HG03378 (cell line): ENCODE data around the gene EHBP1.

Experiments used
- ATAC-seq: cut with Tn5 transposase; IDR thresholded peaks from one replicate; pipeline ENCODE4 v1.9.1; 2021; ENCODE audit warnings: mild to moderate bottlenecking, moderate library complexity; ENCODE audit not compliant: unreplicated experiment

EHBP1 gene

DNA sequence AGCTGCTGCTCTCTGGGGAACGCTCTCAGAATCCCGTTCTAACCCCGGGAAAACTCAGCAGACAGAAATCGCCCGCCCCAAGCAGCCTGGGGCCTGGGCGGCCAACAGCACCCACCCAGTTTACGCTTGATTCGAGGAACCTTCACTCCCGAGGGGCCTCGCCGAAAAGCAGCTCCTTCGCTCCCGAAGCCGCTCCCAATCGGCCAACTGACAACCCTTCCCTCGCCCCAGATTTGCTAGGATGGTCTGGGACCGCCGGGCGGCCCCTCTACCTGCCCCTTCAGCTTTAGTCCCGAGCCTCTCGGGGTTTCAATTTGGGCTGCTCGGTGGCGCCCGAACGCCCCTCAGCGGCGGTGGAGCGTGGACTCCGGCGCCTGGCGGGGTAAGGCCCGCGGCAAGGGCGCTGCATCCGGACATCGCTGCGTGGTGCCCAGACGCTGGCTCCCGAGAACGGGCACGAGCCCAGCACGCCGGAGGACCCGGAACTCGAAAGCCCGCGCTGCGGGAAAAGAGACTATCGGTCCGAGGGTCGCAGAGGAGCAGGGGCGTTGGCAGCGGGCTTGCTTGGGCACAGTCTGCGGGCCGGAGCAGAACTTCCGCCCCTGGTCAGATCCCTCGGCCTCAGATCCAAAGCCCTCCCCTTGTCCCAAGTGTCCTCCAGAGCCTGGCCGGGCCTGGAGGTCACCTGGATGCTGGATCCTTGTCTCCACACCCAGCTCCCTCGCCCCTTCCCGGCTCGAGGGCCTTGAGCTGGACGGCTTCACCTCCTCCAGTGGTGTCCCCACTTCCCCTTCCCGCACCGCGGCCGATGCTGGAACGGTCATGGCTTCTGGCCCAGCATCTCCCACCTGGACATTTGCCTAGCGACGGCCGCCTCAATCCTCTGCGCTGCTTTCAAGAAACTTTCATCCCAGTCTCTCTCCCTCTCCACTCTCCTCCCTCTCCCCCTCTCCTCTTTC, 342.1 kb downstream of the EHBP1 start:
- ATAC-seq, result no peak

DNA sequence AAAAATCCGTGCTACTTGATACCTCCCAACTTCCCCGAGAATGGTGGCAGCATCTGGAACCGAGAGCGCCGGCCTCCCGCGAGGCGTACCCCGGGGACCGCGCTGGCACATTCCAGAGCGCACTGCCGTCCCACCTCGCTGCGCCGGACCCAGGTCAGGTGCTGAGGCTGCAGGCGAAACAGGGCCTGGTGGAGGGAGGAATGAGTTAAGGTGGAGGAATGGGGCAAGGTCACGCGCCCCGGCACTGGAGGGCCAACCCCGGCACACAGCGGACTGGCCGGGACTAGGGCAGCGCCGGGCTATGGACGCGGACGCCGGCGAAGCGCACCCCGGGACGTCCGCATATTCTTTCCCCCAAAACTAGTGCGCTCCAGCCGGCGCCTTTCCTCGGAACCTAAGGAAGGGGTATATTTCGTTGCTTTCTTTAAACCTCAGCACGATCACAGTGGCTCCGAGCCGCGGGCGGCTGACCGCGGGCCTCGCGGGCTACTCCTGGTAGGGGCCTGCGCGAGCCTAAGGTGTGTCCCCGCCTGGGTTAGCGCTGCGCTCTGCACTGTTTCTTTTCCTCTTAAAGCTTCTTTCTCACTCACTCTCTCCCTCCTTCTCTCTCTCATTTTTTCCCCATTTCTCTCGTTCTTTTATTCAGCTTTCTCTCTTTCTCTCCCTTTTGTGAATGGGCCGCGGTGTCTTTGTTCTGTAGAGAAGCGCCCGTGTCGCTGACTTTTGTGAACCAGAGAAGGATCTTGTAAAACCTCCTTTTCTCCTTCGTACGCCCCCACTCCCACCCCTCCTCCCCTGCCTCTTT, 343.1 kb downstream of the EHBP1 start:
- no peak for ATAC-seq

DNA sequence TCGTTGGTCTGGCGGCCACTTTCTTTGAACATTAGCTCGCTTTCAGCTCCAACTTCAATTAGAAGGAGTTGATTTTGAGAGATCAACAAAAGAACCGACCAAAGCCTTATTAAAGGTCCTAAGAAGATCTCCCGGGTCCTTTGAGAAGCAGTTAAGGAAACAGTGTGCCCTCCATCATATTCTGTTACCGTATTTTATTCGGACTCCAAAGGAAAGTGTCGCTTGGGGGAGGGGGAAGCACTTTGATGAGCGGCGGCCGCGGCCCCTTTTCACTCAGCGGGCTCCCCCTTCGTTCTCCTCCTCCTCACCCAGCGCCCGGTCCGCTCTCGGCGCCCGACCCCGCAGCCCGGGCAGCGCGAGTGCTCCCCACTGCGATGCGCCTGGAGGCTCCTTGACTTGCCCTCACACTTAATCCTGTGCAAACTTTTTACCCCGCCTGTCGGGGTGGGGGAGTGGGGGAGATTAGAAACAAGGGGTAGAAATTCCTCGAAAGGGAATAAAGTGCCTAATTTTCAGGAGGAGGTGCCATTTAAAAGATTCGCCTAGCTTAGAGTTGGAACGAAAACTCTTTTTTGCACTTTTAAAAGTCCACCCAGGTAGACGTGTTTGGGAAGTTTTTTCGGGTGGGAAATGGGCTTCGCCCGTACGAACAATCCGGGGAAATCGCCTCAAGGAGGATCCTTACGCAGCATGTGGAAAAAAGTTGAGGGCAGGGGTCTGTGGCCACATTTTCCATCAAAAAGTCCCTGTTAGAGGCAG, 343.9 kb downstream of the EHBP1 start:
- ATAC-seq, result no peak

DNA sequence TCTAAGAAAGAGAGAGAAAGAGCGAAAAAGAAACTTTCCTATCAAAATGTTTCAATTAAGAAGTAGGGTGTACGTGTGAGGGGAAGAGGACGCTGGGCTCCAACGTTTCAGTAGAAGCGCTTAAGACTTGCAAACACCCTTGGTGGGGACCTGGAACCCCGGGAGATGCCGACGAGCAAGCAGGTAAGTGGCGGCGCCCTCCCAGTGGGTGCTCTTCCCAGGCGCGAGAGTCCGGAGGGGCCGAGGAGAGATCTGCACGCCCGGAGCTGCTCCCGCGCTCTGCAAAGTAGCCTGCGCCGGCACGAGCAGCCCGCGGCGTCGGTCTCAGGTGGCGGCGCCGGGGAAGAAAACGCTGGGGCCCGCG, 344.4 kb downstream of the EHBP1 start:
- peak; percentile 9 for ATAC-seq

DNA sequence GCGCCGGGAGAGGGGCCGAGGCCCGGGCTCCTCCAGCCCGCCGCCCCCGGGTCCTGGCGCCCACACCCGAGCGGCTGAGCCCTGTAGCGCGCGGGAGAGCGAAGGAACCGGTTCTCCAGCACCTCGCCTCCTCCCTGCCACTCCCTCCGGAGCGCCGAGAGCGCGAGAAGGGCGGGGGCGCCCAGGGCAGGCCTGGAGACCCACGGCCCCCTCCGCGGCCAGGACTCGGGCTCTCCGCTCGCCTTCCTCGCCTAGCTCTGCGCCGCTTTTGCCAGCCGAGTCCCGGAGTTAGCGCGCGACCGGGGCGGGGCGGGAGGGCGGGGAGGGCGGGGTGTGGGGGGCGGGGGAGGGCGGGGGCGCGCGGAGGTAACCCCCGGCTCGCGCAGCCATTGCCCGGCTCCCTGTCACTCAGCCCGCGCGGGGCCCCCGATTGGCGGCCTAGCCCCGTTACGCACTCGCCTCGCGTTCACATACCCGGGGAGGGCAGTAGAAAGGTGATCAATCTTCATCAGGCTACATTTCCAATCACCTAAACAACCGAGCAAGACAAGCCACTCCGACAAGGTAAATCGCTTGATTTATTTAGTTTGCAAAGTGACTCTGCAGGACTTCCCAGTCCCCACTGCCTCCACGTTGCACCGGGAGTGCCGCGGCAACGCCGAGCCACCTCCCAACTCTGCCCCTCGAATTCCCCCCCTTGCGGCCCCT, 345.0 kb downstream of the EHBP1 start, which contains the start of gene OTX1:
Gene OTX1 (plus strand): TSS at position 497 of the 708 bp plus-strand sequence. CDS start 2,161 bp downstream, outside the sequence.
- peak; percentile 62 for ATAC-seq

DNA sequence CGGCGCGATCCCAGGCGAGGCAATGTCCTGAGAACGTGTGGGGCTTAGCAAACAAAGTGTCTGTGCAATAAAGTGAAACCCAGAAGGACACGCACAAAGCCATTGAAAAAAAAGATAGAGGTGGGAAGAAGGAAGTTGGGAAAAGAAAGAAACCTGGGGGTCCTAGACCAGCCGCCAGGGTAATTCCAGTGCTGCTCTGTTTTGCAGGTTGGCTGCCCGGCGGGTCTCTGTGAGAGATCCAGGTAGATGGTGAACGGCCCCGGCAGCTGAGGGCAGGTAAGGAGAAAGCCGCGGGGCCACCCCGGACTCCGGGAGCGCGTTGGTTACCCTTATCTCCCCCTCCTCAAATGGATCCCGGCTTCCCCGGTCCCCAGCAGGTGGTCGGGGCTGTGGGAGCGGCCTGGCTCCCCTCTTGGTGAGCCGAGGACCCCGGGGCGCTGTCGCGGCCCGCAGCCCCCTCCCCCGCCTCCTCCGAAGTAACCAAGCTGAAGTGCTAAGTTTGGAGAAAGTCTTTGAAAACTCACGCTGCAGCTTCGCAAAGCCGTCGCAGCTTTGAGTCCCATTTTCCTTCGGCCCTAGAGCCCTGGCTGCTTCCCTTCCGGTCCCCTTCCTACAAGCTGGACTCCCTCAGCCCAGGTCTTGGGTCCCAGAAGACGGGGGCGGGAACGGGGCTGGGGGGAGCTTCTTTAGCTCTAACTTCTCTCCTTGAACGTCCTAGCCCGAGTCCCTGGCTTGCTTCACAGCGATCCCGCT, 345.7 kb downstream of the EHBP1 start:
- ATAC-seq, result no peak

DNA sequence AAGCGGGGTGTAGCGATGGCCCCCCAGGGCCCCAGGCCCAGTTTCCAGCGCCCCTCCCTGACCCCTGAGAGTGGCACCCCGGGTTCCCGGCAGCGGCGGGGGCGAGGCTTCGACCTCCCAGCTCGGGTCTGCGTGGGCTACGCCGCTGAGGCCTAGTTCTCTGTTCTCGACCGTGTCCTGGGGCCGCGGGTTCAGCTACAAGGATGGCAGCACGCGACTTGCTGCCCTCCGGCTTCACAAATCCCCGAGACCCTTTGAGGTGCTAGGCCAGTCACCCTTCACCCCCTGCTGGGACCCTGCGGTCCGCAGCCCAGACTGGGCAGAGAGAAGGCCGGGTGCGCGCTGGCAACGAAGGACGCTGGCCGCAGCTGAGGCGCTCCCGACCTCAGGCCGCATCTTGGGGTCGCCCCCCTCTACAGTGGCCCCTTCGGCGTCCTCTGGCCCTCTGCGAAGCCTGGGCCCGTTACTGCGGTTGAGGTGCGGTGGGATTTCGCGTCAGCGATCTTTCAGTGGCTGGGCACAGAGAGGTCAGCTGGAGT, 346.4 kb downstream of the EHBP1 start:
- ATAC-seq, result no peak

DNA sequence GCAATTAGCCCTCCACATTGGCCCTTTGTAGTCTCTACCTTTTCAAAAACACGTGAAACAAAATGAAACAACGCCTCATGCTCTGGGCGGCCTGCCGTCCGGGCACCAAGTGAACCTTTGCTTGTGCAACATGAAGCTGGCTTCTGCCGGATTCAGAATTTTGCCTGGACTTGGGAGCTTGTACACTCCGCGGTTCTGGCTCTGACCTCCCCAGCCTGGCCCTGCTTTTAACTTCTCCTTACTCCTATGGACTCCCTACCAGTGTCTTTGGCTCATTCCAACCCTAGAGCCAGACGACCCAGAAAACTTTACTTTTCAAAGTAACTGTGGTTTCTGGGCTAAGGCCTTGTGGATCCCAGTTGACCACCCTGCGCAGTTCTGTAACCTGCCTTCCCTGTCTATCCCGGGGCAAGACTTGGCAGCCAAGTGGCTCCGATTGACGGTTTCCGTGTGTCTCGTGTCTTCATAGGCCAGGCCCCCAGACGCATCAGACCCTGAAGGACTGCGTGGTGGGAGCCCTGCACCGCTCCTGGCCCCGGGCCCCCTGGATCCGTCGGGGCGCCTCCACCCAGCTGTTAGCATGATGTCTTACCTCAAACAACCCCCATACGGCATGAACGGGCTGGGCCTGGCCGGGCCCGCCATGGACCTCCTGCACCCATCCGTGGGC, 347.0 kb downstream of the EHBP1 start:
- no peak for ATAC-seq

DNA sequence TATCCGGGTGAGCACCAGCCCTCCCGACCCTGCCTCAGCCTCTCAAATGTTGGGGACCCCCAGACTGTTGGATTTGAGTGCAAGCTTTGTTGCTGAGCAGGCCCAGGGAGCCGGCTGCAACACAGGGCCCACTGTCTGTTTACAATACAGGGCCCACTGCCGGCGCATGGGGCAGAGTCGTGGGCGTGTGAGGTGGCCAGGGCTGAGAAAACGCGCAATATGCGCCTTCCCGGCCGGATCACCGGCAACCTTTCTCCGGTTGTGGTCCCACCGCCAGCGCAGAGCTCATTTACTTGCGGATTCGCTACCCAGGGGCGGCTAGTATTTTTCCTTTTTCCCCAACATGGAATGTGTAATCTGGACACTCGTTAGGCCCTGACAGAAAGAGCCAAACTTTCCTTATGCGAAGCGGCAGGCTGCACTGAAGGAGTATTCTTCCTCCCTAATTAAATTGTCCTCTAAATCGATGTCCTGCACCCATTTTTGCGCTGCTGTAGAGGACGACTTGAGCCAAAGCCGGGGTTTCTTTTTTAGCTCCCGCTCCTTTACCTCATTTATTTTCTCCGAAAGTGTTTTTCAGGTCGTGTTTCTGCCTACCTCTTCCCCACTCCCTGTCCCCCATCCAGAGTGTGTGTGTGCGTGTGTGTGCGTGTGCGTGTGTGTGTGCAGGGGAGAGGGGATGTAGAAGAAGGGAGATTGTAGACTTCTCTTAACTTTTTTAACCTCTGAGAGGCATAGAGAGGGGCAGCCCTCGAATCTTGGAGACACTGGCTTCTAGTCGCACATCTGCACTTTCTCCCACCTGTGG, 347.8 kb downstream of the EHBP1 start:
- ATAC-seq, result no peak

DNA sequence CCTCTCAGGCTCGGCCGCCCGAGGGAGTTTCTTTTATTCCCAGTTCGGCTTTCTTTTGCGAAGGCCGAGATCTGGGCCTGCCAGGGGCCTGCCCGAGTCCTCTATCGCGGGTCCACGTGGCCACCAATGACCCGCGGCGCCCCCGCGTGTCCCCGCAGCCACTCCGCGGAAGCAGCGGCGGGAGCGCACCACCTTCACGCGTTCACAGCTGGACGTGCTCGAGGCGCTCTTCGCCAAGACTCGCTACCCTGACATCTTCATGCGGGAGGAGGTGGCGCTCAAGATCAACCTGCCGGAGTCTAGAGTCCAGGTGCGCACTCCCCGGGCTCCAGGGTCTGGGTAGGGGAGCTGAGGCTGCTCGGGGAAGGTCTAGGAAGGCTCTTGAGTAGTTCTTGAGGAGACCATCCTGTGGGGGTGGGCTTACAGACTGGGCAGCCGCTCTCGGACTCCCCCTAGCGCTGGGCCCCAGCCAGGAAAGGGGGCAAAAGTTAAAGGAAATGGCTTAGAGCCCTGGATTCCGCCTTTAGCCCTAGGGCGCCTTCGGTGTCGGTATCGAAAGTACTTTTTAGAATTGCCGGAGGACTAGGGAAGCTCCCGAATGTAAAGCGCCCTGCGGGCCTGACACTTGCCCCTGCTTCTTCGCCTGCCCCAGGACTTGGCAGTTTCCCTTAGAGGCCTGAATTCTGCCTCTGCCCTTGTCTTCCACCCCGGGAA, 348.5 kb downstream of the EHBP1 start:
- ATAC-seq, result no peak

DNA sequence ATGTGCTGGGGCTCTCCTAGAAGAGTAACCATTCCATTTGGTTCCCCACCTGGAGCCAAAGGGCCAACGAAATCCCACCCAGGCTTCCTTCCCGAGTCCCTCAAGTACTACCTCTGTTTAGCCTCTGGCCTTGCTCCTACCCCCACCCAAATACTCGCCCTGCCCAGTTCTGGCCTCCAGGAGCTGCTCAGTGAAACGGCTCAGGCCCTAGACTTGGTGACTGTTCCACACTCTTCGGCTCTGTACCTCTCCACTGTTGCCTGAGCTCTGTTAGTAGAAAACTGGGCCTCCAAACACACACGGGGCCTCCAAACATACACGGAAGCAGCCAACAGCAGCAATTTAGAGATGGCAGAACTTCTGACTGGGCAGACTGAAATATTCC, 349.3 kb downstream of the EHBP1 start:
- no peak for ATAC-seq

DNA sequence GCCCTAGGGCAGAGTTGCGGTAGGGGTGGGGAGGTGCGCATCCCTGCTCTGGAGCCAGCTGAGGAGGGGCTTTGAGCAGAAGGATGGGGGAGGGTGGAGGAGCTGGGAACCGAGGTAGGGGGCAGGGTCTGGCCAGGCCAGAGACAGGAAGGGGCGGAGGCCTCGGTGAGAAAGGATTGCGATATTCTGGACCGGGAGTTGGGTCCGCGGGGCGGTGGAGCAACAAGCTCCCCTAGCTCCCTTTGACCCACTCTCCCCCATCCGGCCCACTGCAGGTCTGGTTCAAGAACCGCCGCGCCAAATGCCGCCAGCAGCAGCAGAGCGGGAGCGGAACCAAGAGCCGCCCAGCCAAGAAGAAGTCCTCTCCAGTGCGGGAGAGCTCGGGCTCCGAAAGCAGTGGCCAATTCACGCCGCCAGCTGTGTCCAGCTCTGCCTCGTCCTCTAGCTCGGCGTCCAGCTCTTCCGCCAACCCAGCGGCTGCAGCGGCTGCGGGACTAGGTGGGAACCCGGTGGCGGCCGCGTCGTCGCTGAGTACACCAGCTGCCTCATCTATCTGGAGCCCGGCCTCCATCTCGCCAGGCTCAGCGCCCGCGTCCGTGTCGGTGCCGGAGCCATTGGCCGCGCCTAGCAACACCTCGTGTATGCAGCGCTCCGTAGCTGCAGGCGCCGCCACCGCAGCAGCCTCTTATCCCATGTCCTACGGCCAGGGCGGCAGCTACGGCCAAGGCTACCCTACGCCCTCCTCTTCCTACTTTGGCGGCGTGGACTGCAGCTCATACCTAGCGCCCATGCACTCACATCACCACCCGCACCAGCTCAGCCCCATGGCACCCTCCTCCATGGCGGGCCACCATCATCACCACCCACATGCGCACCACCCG, 350.0 kb downstream of the EHBP1 start:
- ATAC-seq, result no peak

DNA sequence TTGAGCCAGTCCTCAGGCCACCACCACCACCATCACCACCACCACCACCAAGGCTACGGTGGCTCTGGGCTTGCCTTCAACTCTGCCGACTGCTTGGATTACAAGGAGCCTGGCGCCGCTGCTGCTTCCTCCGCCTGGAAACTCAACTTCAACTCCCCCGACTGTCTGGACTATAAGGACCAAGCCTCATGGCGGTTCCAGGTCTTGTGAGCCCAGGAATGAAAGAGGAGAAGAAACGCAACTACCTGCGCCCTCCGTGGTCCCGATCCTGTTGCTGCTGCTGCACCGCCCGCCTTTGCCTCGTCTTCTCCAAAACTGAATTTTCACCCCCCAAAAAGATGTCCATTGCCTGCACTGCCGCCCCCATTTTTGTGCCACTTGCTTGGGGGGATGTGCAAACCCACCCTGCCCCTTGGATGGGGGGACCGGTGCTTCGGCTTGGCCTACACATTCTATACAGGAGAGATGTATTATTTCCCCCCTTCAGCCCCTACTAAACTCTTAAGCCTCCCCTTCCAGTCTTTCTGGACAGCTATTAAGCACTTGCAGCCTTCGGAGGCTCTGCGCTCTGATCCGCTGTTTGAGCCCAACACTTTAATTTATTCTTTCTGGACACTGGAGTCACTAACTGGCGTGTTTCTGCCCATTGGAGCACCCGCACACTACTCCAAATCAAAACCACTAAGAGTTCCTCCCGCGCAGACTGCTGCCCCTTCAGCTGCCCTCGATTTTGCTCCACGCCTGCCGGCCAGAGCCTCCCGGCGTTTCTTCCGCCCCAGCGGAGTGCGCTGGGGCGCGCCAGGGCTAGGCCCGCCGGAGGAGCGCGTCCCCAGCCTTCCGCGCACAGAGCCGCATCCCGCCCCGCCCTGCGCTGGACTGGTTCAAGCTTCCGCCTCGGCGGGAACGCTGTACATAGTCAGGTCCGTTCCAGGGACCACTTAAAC, 350.9 kb downstream of the EHBP1 start:
- no peak for ATAC-seq

DNA sequence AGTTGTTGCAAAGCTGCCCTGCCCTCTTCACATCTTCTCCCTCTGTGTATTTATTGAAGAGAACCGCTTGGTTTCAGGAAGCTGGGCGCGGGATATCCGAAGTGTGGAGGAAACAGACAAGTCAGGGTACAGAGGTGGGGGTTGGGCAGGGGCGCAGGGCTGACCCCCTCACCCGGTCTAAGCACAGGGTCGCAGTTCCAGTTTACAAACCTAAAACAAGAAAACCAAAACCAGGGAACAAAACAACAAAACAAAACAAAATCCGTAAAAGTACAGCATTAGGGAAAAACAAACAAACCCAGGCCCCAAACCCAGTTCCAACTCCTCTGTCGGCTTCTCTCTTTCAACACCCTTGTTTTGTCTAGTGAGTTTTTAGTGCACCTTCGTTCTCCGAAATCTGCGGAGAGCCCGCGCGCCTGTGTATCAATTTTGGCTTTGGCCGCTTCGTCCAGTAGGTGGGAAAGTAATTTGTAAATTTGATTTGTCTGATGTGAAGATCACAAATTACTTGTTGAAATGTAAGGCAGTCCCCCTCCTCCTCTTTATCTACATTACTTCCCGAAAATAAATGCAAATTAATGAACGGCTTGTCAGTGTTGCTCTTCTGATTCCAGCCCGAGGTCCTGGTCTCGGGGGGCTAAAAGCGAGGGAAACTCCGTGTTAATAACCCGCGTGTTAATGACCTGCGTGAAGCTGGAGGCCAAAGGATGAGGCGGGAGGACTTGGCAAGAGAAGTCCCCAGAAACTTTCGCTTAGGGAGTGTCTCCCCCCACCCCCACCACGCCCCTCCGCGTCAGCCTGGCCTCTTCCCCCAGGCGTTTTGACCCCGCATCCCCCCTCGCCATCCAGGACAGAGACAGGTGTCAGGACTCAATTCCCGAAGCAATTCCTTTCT, 352.0 kb downstream of the EHBP1 start:
- ATAC-seq, result no peak
